GM13977 (cell line): Measurements from ENCODE around the gene LRMDA.

Experiments
- DNase-seq: peaks from one replicate; pipeline ENCODE4 v3.0.0; 2012; ENCODE audit warnings: low spot score
- in situ Hi-C: fragments of 300-500 bp; cut with MboI; formaldehyde crosslinking; loops from one replicate; pipeline ENCODE4 v1.12.0; 2022; ENCODE audit warnings: low sequenced_read_pairs, low pct_unique_long_range_greater_than_20kb, mixed read lengths, inconsistent platforms; ENCODE audit not compliant: unreplicated experiment
- TF ChIP-seq, protein P1 (sequence below): IDR thresholded peaks from 2 replicates; pipeline ENCODE4 v1.5.1; 2012; ENCODE audit warnings: mild to moderate bottlenecking, control low read depth; ENCODE audit not compliant: insufficient read depth; ENCODE audit errors: extremely low read depth, missing control alignments

LRMDA gene

DNA sequence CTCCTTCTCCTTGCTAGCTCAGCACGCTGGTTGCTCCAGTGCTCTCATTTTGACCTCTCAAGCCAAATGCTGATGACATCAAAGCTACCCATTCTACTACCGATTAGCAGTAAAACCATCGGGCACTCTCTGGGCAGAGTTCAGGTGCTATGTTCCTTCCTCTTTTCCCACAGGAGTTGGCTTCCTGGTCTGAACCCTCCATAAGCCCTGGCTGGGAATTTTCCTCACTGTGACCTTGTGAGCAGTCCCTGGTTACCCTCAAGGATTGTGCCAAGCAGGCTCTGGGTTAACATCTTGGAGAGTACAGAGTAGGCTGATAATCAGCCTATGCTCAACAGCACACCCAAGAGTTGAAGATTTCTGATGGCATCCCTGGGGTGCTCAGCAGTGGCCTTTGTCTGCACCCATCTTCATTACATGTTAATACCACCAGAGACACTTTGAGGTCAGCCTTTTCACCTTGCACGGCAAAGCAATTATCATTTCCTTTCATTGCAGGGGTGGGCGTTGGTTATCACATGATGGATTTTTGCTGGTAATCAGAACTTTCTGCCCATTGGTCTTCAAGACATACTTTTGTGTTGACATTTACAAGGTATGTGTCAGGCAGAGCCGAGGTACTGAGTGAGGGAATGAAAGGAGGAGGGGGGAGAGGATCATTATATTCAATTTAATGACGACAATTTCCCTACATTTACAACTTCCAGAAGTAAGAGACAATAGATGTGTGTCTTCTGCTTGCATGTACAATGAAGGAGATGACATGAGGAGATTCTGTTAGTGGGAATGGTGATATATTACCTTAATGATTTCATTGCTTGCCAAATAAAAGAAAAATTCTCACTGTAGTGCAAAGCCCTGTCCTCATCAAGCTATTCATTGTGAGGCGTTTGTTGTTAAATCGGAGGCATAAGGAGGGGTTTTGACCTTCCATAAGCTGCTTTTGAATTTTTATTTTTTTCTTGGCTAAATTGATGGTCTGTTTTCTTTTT is 452.0 kb downstream of the LRMDA start:
- TF ChIP-seq, protein P1, sequence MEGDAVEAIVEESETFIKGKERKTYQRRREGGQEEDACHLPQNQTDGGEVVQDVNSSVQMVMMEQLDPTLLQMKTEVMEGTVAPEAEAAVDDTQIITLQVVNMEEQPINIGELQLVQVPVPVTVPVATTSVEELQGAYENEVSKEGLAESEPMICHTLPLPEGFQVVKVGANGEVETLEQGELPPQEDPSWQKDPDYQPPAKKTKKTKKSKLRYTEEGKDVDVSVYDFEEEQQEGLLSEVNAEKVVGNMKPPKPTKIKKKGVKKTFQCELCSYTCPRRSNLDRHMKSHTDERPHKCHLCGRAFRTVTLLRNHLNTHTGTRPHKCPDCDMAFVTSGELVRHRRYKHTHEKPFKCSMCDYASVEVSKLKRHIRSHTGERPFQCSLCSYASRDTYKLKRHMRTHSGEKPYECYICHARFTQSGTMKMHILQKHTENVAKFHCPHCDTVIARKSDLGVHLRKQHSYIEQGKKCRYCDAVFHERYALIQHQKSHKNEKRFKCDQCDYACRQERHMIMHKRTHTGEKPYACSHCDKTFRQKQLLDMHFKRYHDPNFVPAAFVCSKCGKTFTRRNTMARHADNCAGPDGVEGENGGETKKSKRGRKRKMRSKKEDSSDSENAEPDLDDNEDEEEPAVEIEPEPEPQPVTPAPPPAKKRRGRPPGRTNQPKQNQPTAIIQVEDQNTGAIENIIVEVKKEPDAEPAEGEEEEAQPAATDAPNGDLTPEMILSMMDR: no peak
- no peak for DNase-seq
- in situ Hi-C loops: no loop called here

DNA sequence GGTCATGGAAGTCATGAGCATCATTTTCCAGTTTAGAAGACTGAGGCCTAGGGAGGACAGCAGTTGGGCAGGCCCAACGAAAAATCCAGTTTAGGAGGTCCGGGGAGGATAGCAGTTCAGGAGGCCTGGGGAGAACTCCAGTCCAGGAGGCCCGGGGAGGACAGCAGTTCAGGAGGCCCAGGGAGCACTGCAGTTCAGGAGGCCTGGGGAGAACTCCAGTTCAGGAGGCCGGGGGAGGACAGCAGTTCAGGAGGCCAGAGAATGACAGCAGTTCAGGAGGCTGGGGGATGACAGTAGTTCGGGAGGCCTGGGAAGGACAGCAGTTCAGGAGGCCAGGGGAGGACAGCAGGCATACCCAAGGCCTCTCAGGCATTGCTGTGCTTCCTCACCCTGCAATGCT is 453.4 kb downstream of the LRMDA start:
- in situ Hi-C loops: no loop called here
- no peak for DNase-seq
- TF ChIP-seq, protein P1: no peak

DNA sequence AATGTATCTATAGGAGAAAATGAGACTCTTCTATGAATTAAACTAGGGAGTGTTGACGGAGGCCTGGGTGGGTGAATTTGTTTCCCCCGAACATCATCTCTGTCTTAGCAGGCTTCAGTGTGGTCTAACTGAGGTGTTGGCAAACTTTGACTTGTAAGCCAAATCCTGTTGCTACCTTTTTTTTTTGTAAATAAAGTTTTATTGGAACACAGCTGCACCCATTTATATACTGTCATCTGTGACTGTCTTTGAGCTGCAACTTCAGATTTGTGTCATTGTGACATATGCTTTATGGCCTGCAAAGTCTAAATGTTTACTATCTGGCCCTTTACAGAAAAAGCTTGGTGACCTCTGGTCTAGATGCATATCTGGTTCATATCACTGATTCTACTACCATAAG is 455.9 kb downstream of the LRMDA start:
- in situ Hi-C loops: no loop called here
- TF ChIP-seq, protein P1: no peak

DNA sequence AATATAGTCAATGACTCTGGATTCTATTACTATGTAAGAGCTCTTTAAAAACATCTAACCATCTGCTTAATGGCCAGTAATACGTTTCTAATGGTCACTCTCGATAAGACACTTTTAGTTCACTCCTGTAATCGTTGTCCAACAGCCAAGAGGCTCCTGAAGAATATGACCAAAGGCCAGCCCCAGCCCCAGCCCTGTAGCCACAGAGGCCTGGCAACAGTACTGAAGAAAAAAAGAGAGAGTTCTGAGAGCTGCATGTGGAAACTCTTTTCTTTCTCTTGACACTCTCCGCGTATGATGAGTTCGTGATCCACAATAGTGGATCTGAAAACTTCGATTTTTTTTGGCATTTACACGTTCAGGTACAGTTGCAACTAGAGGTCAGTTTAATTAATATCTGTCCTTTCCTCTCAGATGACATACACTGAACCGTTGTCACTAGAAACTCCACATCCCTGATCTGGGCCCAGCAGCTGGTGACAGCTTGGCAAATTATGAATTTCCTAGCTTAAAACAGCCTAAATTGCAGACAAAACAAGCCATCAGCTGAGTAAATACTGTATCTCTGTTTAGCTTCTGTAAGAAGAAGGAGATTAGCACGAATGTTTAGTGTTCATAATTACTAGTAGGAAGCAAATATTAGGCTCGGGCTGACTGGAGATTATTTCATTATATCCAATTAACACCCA is 456.7 kb downstream of the LRMDA start:
- no peak for DNase-seq
- in situ Hi-C loops: no loop called here
- TF ChIP-seq, protein P1: no peak

More for the DNA sequence above, 455.9 kb downstream of the LRMDA start:
- no peak for DNase-seq

DNA sequence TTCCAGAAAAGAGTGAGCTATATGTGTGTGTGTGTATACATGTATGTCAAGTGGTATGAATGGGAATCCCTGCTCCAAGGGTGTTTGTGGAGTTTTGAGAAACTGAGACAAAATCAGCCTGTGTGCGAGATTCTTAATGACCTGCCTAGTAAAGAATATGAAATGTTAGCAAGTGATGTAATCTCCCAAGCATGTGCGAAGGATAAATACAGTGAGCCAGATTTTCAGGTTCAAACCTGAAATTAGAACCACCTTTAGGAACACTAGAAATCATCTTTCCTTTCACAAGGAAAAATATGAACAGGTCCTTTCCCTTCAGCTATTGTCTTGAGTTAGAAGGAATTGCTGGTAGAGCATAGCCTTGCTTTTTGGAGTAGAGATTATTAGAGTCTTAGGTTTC is 457.6 kb downstream of the LRMDA start:
- TF ChIP-seq, protein P1: no peak
- in situ Hi-C loops: no loop called here
- DNase-seq: no peak

DNA sequence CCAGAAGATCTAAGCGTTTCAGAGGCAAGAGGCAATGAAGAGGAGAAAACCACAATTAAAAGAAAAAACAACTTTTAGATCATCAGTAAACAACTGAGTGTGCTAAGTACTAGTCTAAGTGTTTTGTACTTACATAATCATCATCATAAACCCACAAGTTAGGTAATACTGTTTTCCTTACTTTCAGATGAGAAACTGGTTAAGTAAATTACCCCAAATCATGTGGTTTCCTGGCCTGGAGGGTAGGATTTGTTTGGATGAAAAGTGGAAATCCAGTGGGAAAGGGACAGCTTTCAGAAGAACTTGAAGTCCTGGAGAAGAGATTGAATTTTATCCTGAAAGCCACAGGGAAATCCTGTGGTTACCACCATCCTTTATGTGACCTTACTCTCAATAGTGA is 463.3 kb downstream of the LRMDA start:
- DNase-seq: no peak
- TF ChIP-seq, protein P1: no peak
- in situ Hi-C loops: no loop called here
